ENCODE results near the gene XKR7.

XKR7 gene

GRCh38 chr20:32010101-32010500, 42.1 kb downstream of the XKR7 start, which contains the start of gene CCM2L:
Gene CCM2L, plus strand, starts transcription at chr20:32010438. Its CDS starts 17 bp downstream, at chr20:32010455.
- H3K4me3 ChIP-seq (replicated peaks; ENCODE audit: low read depth, low read length), result no peak within 1 kb of the TSS
- no peak for DNase-seq (ENCODE audit: extremely low read depth, low read depth)
- no peak for TF ChIP-seq CTCF (IDR thresholded peaks at IDR 0.05; ENCODE audit: low read depth, low read length, missing control alignments)

GRCh38 chr20:32010666-32011065, 42.7 kb downstream of the XKR7 start:
- TF ChIP-seq CTCF (IDR thresholded peaks at IDR 0.05; ENCODE audit: low read depth, low read length, missing control alignments), result no peak
- DNase-seq (ENCODE audit: extremely low read depth, low read depth), result no peak
- no peak overlapping the region for H3K4me3 ChIP-seq (replicated peaks; ENCODE audit: low read depth, low read length)

- no peak overlapping the region for H3K4me3 ChIP-seq (replicated peaks; ENCODE audit: low read depth, low read length)
- no peak for DNase-seq (ENCODE audit: extremely low read depth, low read depth)
- no peak for TF ChIP-seq CTCF (IDR thresholded peaks at IDR 0.05; ENCODE audit: low read depth, low read length, missing control alignments)
Measured at GRCh38 chr20:32012159-32012688, 44.3 kb downstream of the XKR7 start.

GRCh38 chr20:32013326-32013725, 45.4 kb downstream of the XKR7 start:
- TF ChIP-seq CTCF (IDR thresholded peaks at IDR 0.05; ENCODE audit: low read depth, low read length, missing control alignments), result no peak
- H3K4me3 ChIP-seq (replicated peaks; ENCODE audit: low read depth, low read length), result no peak overlapping the region
- DNase-seq (ENCODE audit: extremely low read depth, low read depth), result no peak

GRCh38 chr20:32017711-32018251, 49.8 kb downstream of the XKR7 start:
- no peak for TF ChIP-seq CTCF (IDR thresholded peaks at IDR 0.05; ENCODE audit: low read depth, low read length, missing control alignments)
- no peak overlapping the region for H3K4me3 ChIP-seq (replicated peaks; ENCODE audit: low read depth, low read length)
- DNase-seq (ENCODE audit: extremely low read depth, low read depth), result no peak

GRCh38 chr20:32018269-32019155, 50.6 kb downstream of the XKR7 start:
- no peak for DNase-seq (ENCODE audit: extremely low read depth, low read depth)
- no peak for TF ChIP-seq CTCF (IDR thresholded peaks at IDR 0.05; ENCODE audit: low read depth, low read length, missing control alignments)
- H3K4me3 ChIP-seq (replicated peaks; ENCODE audit: low read depth, low read length), result peak overlapping the region; percentile 17
